Measurements from ENCODE around the gene CCDC50.

The CCDC50 gene

GRCh38 chr3:191376516-191377141, 47.4 kb downstream of the CCDC50 start:
- FAIRE-seq = no peak

GRCh38 chr3:191378142-191378812, 49.1 kb downstream of the CCDC50 start:
- no peak for FAIRE-seq
- no peak for DNase-seq (ENCODE audit: low spot score)

More at GRCh38 chr3:191376516-191377141, 47.4 kb downstream of the CCDC50 start:
- DNase-seq (ENCODE audit: low spot score) = peak; percentile 32

DNA sequence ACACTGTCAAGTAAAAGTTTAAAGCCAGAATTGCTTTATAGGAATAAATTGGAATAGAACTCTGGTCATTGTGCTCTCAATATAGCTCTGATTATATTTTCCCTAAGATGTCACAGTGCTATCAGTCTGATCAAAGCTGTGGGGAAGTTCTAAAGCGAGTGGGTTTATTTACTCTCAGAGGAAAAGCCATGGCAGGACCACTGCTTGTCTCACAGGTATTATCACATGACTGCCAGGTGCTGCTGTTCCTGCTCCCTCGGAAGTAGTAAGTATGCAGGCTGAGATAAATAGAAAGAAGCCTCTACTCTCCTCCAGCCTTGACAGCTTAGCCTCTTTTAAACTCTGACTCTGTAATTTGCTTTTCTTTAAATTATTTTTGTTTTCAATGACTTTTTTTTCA, 50.3 kb downstream of the CCDC50 start:
- no peak for FAIRE-seq
- no peak for DNase-seq (ENCODE audit: low spot score)

- FAIRE-seq = no peak
- DNase-seq (ENCODE audit: low spot score) = no peak
Observed at GRCh38 chr3:191380001-191380400, 50.8 kb downstream of the CCDC50 start.

GRCh38 chr3:191381303-191381702, 52.1 kb downstream of the CCDC50 start:
- no peak for FAIRE-seq
- DNase-seq (ENCODE audit: low spot score) = no peak

- no peak for DNase-seq (ENCODE audit: low spot score)
- no peak for FAIRE-seq
Observed at GRCh38 chr3:191382661-191383060, 53.5 kb downstream of the CCDC50 start.

GRCh38 chr3:191383124-191383523, 53.9 kb downstream of the CCDC50 start:
- FAIRE-seq = no peak
- DNase-seq (ENCODE audit: low spot score) = no peak

DNA sequence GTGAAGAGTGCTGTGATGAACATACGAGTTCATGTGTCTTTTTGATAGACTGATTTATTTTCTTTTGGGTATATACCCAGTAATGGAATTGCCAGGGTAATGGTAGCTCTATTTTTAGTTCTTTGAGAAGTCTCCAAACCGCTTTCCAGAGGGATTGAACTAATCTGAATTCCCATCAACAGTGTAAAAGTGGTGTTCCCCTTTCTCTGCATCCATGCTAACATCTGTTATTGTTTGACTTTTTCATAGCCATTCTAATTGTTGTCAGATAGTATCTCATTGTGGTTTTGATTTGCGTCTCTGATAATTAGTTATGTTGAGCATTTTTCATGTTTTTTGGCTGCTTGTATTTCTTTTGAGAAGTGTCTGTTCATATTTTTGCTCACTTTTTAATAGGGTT, 55.9 kb downstream of the CCDC50 start:
- no peak for DNase-seq (ENCODE audit: low spot score)
- FAIRE-seq = no peak

GRCh38 chr3:191387441-191388077, 58.4 kb downstream of the CCDC50 start:
- no peak for FAIRE-seq
- no peak for DNase-seq (ENCODE audit: low spot score)

- FAIRE-seq = peak; percentile 51
Observed at GRCh38 chr3:191388823-191389222, 59.6 kb downstream of the CCDC50 start.

GRCh38 chr3:191390580-191390979, 61.4 kb downstream of the CCDC50 start:
- DNase-seq (ENCODE audit: low spot score) = no peak
- no peak for FAIRE-seq

More at GRCh38 chr3:191388823-191389222, 59.6 kb downstream of the CCDC50 start:
- DNase-seq (ENCODE audit: low spot score) = no peak

DNA sequence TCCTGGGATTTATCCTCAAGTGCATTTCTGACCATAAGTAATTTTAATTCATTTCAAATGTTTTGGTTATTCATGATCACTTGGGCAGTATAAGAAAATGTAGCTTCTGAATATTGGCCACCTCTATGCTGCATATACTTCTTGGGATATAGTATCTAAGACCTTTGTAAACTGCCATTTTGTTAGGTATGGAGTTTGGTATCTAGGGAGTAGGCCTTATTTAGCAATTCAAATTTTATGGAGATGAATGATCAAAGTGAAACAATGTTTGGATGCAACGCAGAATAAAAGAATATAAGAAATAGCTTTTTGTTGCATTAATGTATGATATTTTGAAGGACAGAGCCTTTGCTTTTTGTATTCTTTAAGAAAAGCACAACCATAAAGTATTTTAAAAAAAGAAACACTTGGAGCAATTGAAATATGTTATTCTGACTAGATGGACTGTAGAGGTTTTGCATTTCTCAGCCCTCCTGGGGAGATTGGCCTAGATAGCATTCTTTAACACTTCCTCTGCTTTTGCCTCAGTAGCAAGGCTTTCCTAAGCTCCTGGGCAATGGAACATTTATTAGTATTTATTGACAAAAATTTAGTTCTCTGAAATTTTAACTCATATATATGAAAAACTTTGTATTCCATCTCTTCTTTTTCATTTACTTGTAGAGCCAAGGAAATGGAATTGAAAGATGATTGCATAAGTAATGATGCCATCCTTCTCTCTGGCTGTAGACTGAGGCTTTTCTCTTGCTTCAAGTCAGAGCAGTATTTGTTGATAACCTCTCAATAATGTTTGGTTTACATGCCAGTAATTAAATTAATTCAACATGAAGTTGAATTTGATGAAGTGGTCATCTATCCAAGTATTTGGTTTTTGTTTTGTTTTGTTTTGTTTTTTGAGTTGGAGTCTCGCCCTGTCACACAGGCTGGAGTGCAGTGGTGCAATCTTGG, 62.9 kb downstream of the CCDC50 start:
- no peak for DNase-seq (ENCODE audit: low spot score)

DNA sequence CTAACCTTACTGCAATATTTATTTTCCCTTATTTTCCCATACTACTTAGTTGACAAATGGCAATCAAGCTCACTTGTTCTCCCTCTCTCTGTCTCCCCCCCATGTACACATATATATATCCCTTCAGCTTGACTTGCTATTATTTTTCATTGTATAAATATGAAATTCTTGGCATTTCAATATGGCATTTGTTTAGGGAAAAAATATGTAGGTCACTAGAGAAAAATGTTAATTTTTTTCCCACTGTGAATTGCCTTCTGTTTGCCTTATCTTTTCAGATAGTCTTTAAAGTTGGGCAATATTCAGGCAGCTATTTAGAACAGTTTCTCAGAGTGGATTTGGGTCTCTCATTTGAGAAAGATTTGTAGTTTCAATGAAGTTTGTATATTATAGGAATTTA, 64.0 kb downstream of the CCDC50 start:
- FAIRE-seq (no peak), DNase-seq (ENCODE audit: low spot score) (no peak)

More for the DNA sequence above, 62.9 kb downstream of the CCDC50 start:
- FAIRE-seq = no peak

- no peak for DNase-seq (ENCODE audit: low spot score)
- no peak for FAIRE-seq
Observed at GRCh38 chr3:191397771-191398170, 68.6 kb downstream of the CCDC50 start.

GRCh38 chr3:191398607-191399006, 69.4 kb downstream of the CCDC50 start:
- FAIRE-seq = no peak
- DNase-seq (ENCODE audit: low spot score) = no peak

- DNase-seq (ENCODE audit: low spot score) = no peak
- FAIRE-seq = no peak
Observed at GRCh38 chr3:191399918-191400317, 70.7 kb downstream of the CCDC50 start.

DNA sequence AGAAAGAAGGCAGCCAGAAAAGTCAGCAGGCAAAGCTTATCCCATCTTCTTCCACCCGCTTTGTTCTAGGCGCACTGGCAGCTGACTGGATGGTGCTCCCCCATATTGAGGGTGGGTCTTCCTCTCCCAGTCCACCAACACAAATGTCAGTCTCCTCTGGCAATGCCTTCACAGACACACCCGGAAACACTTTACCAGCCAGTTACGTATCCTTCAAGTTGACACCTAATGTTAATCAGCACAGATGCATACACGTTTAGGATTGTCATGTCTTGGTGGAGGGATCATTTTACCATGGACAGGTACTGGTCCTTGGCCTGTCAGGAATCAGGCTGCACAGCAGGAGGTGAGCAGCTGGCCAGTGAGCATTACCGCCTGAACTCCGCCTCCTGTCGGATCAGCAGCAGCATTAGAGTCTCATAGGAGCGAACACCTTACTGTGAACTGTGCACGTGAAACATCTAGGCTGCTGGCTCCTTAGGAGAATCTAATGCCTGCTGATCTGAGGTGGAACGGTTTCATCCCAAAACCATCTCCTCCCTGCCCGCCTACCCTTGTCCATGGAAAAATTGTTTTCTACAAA, 72.7 kb downstream of the CCDC50 start:
- FAIRE-seq (no peak), DNase-seq (ENCODE audit: low spot score) (no peak)

DNA sequence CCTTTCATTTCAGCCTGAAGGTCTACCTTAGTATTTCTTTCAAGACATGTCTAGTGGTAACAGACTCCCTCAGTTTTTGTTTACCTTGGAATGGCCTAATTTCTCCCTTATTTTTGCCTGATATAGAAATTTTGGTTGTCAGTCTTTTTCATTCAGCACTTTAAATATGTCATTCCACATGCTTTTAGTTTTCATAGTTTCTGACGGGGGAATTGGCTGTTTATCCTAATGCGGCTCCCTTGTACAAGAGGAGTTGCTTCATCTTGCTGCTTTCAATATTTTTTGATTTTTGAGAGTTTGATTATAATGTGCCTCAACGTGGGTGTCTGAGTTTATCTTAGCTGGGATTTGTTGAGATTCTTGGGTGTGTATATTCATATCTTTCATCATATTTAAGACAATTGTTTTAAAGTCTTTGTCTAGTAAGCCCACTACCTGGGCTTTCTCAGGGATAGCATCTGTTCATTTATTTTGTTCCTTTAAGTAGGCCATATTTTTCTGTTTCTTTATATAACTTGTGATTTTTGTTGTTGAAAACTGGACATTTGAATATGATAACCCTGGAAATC, 80.7 kb downstream of the CCDC50 start:
- no peak for FAIRE-seq

GRCh38 chr3:191412759-191413158, 83.6 kb downstream of the CCDC50 start:
- no peak for DNase-seq (ENCODE audit: low spot score)
- no peak for FAIRE-seq

More for the DNA sequence above, 80.7 kb downstream of the CCDC50 start:
- DNase-seq (ENCODE audit: low spot score) = no peak

DNA sequence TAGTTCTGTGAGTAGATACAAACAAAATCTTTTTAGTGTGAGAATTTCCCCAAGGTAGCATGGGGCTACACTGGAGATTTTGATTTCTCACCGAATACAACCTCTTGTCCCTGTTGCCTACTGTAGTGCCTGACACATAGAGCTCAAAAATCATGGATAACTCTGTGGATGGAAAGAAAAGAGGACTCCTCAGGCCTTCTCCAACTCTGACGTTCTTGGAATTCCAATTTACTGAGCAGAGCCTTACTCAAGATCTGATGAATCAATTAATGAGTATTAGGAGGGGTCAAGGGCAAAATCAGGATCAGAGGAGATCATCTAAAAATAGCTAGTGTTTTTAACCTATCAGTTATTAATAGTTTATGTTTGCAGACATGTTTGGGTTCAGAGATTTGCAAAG, 85.1 kb downstream of the CCDC50 start:
- DNase-seq (ENCODE audit: low spot score) (no peak), FAIRE-seq (no peak)

DNA sequence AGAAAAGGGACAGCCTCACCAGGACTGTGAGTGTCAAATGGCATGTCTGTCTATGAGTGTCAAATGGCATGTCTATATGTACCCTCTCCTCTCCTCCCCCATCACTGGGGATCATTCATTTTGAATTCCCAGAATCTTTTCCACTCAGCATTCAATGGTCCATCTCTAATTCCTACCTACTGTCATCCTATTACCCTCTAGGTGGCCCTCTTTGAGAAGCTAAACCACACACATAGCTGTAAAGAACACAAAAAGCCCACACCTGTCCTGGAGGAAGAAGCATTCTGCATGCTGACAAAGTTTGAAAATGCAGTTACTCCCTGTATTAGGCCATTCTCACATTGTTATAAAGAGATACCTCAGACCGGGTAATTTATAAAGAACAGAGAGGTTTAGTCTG, 85.5 kb downstream of the CCDC50 start:
- DNase-seq (ENCODE audit: low spot score) (no peak), FAIRE-seq (no peak)

Measured in RCC 7860 (cell line).